HG02840 (cell line): ENCODE measurements around the gene MSN.
"Not testable (repeated sequence)": the region's sequence is repeated elsewhere in the genome, so short reads cannot be mapped to it uniquely, and the experiment has no call there.

Source experiments
- ATAC-seq: cut with Tn5 transposase; IDR thresholded peaks from one replicate; pipeline ENCODE4 v1.9.1; 2021; ENCODE audit warnings: mild to moderate bottlenecking, moderate library complexity, moderate number of reproducible peaks; ENCODE audit not compliant: unreplicated experiment, low FRiP score

MSN gene

DNA sequence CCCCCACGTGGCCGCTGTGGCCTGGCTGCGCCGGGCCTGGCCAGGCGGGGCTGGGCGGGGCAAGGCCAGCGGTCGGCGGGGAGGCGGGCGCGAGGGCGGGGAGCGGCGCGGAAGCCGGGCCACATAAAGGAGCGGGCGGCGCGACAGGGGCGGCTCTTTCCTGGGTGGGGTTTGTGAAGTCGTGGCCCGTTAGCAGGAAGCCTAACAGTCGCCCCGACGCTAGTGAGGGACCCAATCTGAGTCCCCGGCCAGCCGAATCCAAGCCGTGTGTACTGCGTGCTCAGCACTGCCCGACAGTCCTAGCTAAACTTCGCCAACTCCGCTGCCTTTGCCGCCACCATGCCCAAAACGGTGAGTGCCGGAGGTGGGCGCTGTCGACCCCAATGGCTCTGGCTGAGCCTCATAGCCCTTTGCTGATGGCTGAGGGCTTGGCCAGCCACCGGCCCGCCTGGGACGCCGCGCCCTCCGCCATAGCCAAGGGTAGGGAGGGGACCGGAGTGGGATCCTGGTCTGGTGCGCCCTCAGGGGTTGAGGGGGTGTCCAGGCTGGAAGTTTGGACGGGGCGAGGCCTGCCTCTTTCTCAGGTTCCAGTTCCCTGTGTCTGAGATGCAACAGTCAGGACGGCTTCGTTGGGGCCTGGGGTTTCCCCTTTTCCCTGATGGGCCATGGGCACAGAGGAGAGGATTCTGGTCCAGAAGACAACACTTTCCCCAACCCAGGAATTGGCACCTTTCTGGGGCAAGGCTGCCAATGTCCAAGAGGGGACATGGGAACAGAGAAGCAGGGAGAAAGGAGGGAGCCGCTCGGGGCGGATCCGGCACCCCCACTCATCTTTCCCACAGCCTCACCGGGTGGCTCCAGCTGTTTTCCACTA, at the start of gene MSN:
MSN (plus strand) TSS at position 152 of the 874 bp plus-strand sequence; CDS start at position 340, 188 bp downstream.
- peak; percentile 69 for ATAC-seq

DNA sequence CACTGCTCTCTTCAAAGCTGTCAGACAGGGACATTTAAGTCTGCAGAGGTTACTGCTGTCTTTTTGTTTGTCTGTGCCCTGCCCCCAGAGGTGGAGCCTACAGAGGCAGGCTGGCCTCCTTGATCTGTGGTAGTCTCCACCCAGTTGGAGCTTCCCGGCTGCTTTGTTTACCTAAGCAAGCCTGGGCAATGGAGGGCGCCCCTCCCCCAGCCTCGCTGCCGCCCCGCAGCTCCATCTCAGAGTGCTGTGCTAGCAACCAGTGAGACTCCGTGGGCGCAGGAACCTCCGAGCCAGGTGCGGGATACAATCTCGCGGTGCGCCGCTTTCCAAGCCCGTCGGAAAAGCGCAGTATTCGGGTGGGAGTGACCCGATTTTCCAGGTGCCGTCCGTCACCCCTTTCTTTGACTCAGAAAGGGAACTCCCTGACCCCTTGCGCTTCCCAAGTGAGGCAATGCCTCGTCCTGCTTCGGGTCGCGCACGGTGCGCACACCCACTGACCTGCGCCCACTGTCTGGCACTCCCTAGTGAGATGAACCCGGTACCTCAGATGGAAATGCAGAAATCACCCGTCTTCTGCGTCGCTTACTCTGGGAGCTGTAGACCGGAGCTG, 47.3 kb upstream of the MSN start:
- not testable (repeated sequence) for ATAC-seq

DNA sequence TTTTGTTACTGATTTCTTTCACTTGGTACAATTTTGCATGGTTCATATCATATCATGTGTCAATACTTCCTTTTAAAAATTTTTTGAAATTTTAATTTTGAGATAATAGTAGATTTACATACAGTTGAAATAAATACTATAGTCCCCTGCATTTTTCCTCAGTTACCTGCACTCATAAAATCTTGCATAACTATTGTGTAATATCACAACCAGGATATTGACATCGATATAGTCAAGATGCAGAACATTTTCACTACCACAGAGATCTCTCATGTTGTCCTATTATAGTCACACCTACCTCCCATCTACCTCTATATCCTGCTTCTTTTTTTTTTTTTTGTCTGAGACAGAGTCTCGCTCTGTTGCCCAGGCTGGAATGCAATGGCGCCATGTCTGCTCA, 36.7 kb upstream of the MSN start:
- no peak for ATAC-seq

DNA sequence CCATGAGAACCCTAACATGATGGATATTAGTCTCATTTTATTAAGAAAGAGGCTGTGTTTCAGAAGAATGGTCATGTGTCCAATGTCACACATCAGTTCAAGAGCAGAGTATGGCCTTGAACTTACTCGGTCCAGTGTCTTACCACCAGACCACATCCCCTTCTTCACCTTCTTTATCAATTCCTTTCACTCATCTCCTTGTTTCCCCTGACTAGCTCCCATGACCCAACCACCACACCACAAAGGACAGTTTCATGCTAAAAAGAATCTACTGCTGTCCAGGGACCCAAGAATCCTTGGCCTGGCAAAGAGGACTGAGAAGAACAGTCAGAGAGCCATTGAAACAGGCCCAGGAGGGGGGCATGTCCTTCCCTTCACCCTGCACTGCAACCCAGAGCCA, 33.6 kb upstream of the MSN start:
- no peak for ATAC-seq

DNA sequence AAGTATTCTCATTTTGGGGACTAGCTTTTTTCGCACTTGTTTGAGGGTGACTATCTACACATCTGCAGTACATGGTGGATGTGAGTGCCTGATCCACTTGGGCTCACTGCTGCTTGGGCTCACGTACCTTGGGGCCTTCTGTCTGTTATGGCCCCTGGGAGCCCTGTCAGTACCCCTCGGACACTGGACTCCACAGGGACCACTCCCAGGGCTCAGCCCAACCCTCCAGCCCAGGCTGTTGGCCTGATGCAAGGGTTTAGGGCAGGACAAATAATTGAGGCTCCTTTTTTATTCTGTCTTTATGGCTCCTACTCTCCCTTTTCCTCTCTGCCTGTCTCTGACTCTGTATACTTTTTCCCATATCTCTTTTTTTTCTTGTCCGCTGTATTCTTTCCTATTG, 32.7 kb upstream of the MSN start:
- ATAC-seq, result no peak

- ATAC-seq, result no peak
These were observed 32.1 kb upstream of the MSN start for GRCh38 chrX:65635378-65635777.

GRCh38 chrX:65635822-65636221, 31.6 kb upstream of the MSN start:
- ATAC-seq, result no peak

- ATAC-seq, result not testable (repeated sequence)
These were observed 31.2 kb upstream of the MSN start for GRCh38 chrX:65636261-65636660.

GRCh38 chrX:65637335-65637734, 30.1 kb upstream of the MSN start:
- no peak for ATAC-seq

DNA sequence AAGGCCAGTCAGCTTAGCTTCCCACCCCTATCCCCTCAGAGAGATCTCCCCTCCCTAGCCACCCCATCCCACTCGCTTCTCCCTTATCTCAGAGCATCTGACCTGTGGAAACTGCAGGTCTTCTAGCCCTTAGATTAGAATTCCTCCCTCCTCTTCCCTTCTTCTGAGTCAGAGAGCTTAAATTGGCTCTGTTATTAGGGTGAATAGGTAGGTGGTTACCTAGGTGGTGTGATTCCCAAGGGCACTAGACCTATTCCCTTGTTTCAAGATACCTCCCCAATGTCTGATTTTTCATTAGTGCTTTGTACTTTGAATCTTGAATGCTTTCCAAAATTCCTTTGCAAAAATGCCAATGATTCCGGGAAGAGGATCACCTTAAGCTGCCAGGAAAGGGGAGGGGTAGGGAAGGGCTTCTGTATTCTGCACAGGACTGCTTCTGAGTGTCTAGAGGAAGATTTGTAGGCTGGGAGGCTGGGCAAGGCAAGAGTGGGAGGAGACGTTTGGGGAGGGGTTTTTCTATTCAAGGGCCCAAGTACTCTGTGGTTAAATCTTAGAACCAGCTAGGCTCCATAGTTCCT, 24.5 kb upstream of the MSN start:
- ATAC-seq, result no peak

GRCh38 chrX:65643531-65644052, 23.9 kb upstream of the MSN start:
- no peak for ATAC-seq

DNA sequence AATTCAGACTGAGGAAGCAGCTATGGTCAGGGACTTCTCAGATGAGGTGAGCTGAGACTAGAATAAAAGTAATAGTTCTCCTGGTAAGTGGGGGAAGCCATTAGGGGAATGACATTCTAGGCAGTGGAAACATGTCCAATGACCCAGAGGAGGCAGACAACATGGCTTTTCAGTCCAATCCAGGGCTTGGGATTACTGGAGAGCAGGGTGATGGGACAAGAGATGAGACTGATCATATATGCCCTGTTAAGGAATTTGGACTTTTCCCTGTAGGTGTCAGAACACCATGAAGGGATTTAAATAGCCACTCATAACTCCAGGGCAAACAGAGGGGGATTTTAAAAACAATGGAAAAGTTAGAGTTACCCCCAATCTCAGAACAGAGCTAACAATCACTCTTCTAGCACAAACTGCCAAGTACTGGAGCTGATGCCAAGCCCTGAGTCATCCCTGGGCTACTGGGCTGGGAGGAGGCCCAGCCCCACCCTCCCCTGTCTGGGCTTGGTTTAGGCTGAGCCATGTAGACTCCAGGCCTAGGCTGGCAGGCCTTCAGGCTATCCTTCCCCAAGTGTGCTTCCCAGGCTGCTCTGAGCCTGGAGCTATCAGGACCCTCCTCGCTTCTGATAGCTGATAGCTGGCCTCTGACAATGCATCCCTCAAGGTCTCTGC, 22.7 kb upstream of the MSN start:
- ATAC-seq, result no peak

GRCh38 chrX:65647801-65648200, 19.7 kb upstream of the MSN start:
- no peak for ATAC-seq

DNA sequence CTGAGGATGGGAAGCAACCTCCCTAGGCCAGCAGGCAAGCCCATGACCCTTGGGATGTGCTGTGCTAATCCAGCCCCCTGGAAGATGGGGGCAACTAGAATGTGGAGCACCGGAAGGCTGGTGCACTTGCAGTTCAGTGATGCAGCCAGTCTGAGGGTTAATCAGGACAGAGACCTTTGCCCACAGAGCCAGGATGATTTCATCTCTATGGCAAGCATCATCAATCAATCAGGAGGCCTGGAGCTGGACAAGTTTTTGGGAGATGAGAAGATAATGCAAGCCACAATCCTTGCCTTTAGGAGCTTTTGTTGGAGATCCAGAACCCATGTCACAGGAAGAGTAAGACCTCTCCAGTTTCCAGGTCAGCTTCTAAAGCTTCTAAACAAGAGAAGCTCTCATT, 15.4 kb upstream of the MSN start:
- no peak for ATAC-seq

DNA sequence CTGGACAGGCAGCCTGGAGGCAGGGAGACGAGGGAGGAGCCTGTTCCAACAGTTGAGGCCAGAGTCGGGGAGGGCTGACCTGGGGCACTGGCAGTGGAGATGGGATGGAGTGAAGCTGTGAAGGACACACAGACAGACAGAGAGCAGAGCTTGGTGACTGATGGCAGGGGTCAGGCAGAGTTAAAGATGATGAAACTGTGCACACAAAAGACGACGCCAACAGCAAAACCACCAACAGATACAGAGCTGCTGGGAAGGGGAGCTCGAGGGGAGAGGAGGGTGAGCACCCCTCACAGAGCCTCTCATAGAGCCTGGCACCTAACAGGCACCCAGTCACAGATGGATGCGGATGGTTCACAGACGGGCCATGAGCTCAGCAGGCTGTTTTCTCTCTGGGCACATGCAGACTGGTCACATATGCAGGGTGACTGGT, 10.4 kb upstream of the MSN start:
- ATAC-seq, result not testable (repeated sequence)

- no peak for ATAC-seq
These were observed 9.8 kb upstream of the MSN start for GRCh38 chrX:65657659-65658058.

DNA sequence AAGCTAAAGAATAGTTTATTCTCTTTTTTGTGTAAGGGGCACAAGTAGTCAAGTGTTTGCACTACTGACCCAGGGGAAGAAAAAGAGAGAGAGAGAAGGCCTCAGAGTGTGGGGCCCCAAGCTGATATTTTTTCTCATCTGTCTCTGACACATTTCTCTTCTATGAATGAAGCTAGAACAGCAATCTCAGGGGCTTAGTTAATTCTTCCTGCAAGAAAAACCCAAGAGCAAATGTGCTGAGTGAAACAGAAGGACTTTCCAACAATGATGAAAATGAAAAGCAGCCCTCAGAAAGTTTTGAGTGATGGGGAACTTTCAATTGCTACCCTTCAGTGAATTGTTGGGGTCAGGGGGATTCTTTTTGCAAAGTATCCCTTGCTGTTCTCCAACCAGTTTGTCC, 9.2 kb upstream of the MSN start:
- no peak for ATAC-seq

- ATAC-seq, result peak; percentile 25
These were observed 324 bp upstream of the MSN start for GRCh38 chrX:65667157-65667502.

DNA sequence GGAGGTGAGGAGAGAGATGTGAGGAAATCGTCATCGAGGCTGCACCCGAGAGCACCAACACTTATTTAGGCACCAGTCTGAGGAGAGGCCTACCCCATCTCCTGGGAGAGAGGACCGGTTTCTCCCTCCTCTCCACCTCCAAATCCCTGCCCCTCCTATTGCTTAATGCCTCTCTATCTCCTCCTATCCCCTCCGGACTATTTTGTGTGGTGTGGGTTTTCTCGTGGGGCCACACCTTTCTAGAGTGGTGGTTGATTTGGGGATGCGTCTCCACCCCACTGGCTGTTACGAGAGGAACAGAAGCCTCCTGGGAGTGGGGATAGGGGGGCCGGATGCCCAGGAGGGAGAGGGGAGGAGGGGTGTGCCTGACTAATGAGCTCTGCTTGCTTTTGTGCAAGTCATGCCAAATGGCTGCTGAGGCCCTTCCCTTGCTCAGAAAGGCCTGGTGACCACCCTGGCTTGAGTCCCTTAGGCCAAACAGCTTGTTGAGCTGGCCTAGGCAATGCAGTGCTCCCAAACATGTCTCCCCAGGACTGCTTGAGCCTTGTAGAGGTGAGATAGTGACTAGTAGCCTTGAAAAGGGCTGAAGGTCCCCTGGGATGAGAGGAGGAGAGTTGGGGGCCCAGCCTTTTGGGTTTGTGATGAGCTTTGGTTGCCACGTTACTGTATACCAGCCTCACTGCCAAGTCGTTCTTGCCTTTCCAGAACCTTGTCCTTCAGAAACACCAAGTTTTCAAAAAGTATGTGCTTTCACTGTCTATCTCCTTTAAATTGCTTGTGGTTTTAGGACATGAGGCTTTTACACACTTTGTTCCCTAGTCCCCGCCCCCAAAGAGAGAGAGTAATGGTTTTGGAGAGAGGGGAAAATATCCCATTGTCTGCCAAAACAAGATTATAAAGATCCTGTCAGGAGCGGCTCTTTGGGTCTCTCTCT, 1.2 kb downstream of the MSN start:
- no peak for ATAC-seq

DNA sequence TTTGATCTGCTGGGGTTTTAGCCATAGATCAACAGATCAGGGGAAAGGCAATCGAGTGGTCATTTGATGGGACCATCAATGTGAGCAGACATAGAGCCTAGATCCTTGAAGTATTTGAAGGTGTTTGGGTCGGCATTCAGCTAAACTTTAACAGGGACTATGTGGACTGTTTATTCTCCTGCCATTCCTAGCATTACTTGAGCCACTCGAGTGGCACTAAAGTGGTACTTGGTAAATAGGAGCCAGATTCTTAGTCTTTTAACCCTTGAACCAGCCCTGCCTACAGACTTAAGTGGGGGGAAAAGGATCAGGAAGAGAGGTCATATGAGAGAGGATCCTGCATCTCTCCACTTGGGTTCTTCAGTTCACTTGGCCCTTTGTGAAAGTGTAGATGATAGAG, 3.8 kb downstream of the MSN start:
- ATAC-seq, result no peak
